ENCODE data around the gene TCEAL1. TPM values are rescaled to one million over a fixed set of nuclear protein-coding genes. Genes with fewer than 3 reads are reported as not detected.

TCEAL1 gene
- total RNA-seq, 4 donors from 2014 or later: 70.0 to 362 (median 176) TPM

- TF ChIP-seq CTCF (IDR thresholded peaks at IDR 0.05) (no peak), POLR2A (IDR thresholded peaks at IDR 0.05) (no peak)
- H3K36me3 ChIP-seq: no peaks in the 10 kb centered on the region
- no peaks in the 10 kb centered on the region for H3K27me3 ChIP-seq
- no peak for DNase-seq
- no peak overlapping the region for H3K4me3 ChIP-seq
- H3K9me3 ChIP-seq: no peaks in the 10 kb centered on the region
- intact Hi-C loops (cut with DNase I; ENCODE audit: low total_unique reads): no loop called here
- no peak overlapping the region for H3K27ac ChIP-seq
- no peaks in the 10 kb centered on the region for H3K4me1 ChIP-seq
Observed at GRCh38 chrX:103678199-103678993, 49.6 kb downstream of the TCEAL1 start.

Other genes starting within 250 kb of the TCEAL1 start
- gene RAB40A, start 109.5 kb upstream of the TCEAL1 start, total RNA-seq: 1 to 10 TPM in 3 of 4 donors, under 1 TPM in 1; 0.88 to 8.7 (median 3.9) TPM
- gene TCEAL4, start 43.5 kb upstream of the TCEAL1 start, total RNA-seq: 100 to 1,000 TPM in 3 of 4 donors, 10 to 100 TPM in 1; 79.8 to 380 (median 308) TPM
- gene TCEAL3, start 21.0 kb upstream of the TCEAL1 start, total RNA-seq: 100 to 1,000 TPM in 1 of 4 donors, 10 to 100 TPM in 3; 13.8 to 120 (median 66.1) TPM
- 100 to 1,000 TPM; 258 to 722 (median 535) TPM for gene MORF4L2, start 57.7 kb downstream of the TCEAL1 start, total RNA-seq
- under 1 TPM in 1 of 4 donors, not detected in 3; 0.85 TPM for gene TMEM31, start 81.9 kb downstream of the TCEAL1 start, total RNA-seq
- gene PLP1, start 147.9 kb downstream of the TCEAL1 start, total RNA-seq: 10 to 100 TPM in 1 of 4 donors, 1 to 10 TPM in 2, under 1 TPM in 1; 0.88 to 41.0 (median 2.0) TPM
- 10 to 100 TPM in 2 of 4 donors, 1 to 10 TPM in 2; 7.2 to 14.9 (median 11.3) TPM for gene RAB9B, start 203.3 kb downstream of the TCEAL1 start, total RNA-seq